Peyer's patch (tissue), 4 donors: ENCODE measurements around the gene MX1.

Experiments
- POLR2A ChIP-seq, 2 donors: fragments of 450-650 bp; IDR thresholded peaks; one replicate each; pipeline ENCODE4 v1.5.1; 2017; ENCODE audit warnings: antibody characterized with exemption in 2 of 2, mild to moderate bottlenecking in 2 of 2, moderate library complexity in 2 of 2
- TF ChIP-seq, protein P1 (sequence below), 6 experiments: fragments of 450-650 bp in 4 of 6; fragments of 200-600 bp in 2 of 6; sonication (generic) in 1 of 6; IDR thresholded peaks; one replicate each; pipeline ENCODE4 v1.5.1; 2017 to 2019; ENCODE audit warnings: antibody characterized with exemption in 6 of 6, mild to moderate bottlenecking in 3 of 6, moderate library complexity in 1 of 6

DNA sequence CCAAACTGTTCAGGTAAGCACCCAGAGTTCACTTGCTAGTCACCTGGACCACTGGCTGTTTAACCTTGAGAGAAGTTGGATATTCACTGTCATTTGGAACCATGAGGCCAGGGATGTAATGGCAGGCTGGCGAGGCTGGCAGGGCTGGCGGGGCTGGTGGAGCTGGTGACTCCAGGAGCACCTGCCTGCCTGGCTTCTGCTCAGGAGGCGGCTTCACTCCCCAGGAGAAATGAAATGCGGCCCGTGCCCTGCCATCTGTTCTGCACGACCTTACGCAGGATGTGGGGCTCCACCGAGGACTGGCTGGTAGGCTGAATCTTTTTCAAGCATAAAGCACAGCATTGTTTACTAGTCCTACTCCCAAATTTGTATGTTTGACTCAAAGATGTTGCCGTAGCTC lies 22.7 kb upstream of the MX1 start:
- TF ChIP-seq, protein P1, sequence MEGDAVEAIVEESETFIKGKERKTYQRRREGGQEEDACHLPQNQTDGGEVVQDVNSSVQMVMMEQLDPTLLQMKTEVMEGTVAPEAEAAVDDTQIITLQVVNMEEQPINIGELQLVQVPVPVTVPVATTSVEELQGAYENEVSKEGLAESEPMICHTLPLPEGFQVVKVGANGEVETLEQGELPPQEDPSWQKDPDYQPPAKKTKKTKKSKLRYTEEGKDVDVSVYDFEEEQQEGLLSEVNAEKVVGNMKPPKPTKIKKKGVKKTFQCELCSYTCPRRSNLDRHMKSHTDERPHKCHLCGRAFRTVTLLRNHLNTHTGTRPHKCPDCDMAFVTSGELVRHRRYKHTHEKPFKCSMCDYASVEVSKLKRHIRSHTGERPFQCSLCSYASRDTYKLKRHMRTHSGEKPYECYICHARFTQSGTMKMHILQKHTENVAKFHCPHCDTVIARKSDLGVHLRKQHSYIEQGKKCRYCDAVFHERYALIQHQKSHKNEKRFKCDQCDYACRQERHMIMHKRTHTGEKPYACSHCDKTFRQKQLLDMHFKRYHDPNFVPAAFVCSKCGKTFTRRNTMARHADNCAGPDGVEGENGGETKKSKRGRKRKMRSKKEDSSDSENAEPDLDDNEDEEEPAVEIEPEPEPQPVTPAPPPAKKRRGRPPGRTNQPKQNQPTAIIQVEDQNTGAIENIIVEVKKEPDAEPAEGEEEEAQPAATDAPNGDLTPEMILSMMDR (IDR thresholded peaks at IDR 0.05), result no peak
- TF ChIP-seq POLR2A (IDR thresholded peaks at IDR 0.05), result no peak
